Fibroblast of the aortic adventitia (primary cell): Measurements from ENCODE around the gene HMCN2. TPM values are rescaled to one million over a fixed set of nuclear protein-coding genes. Genes with fewer than 3 reads are reported as not detected.

Source experiments
- DNase-seq: peaks from one replicate; pipeline ENCODE4 v3.0.0-alpha.2; 2010; ENCODE audit warnings: low read depth
- H3K4me3 ChIP-seq: 2 replicates; pipeline ENCODE4 v1.5.1; 2011; ENCODE audit warnings: low read depth, mild to moderate bottlenecking, control low read depth, low read length, moderate library complexity
- CTCF ChIP-seq: IDR thresholded peaks from 2 replicates; pipeline ENCODE4 v1.5.1; 2011; ENCODE audit warnings: mild to moderate bottlenecking, low read length, control low read depth, inconsistent platforms; ENCODE audit not compliant: insufficient read depth
- small RNA-seq: library from RNA; depleted of rRNA; stranded (forward); fragments of <200 nt; gene quantifications from one replicate; pipeline ENCODE3, GENCODE V24; 2012
- total RNA-seq: library from RNA; depleted of rRNA; stranded (reverse); fragments of >200 nt; gene quantifications from 2 replicates; pipeline ENCODE4 v1.2.3, GENCODE V29; 2012; ENCODE audit warnings: low replicate concordance

HMCN2 gene
- total RNA-seq, 1 donor, result not detected

- no peak overlapping the region for H3K4me3 ChIP-seq
- no peak for DNase-seq
- no peak for TF ChIP-seq CTCF
These were observed 217.9 kb downstream of the HMCN2 start for GRCh38 chr9:130483371-130483971.

Small RNAs within 50 kb of the gene (small RNA-seq; reads per million reads assigned to genes)
- not detected for gene RN7SL665P

Other genes with a start within 250 kb of the HMCN2 start
- gene FNBP1, start 222.6 kb upstream of the HMCN2 start, total RNA-seq, result 44.4 and 57.9 TPM in 2 replicates
- gene GPR107, start 211.9 kb upstream of the HMCN2 start, total RNA-seq, result 11.5 and 30.9 TPM in 2 replicates
- gene NCS1, start 93.4 kb upstream of the HMCN2 start, total RNA-seq, result 10.7 and 39.2 TPM in 2 replicates
- 73.1 and 123 TPM in 2 replicates for gene ASS1, start 179.2 kb downstream of the HMCN2 start, total RNA-seq